ENCODE data around the gene CEP162.
"Not testable (repeated sequence)": the region's sequence is repeated elsewhere in the genome, so short reads cannot be mapped to it uniquely, and the experiment has no call there.

GRCh38 chr6:84114933-84115594 lies 112.4 kb downstream of the CEP162 start:
- TF ChIP-seq CTCF (IDR thresholded peaks at IDR 0.05; ENCODE audit: insufficient read depth, low read length, poor library complexity, severe bottlenecking); EZH2phosphoT487 (conservative IDR thresholded peaks at IDR 0.05; ENCODE audit: low read length): not testable (repeated sequence)
